Bone marrow (tissue), 2 donors: ENCODE results near the gene CELF4.

Experiments used
- DNase-seq, 2 donors: peaks; one replicate each; lab custom pipeline; 2025; lab: John Stamatoyannopoulos, UW

Gene CELF4

GRCh38 chr18:37284260-37284659 is 281.3 kb downstream of the CELF4 start:
- no peak for DNase-seq

GRCh38 chr18:37282386-37283037 is 283.1 kb downstream of the CELF4 start:
- no peak for DNase-seq

- DNase-seq, result no peak
Observed at GRCh38 chr18:37280701-37281393, 284.8 kb downstream of the CELF4 start.

- DNase-seq, result no peak
Observed at GRCh38 chr18:37277804-37278203, 287.8 kb downstream of the CELF4 start.

- no peak for DNase-seq
Observed at GRCh38 chr18:37276111-37276890, 289.3 kb downstream of the CELF4 start.

- no peak for DNase-seq
Observed at GRCh38 chr18:37275237-37275741, 290.3 kb downstream of the CELF4 start.

GRCh38 chr18:37274309-37275236 is 291.0 kb downstream of the CELF4 start:
- no peak for DNase-seq

GRCh38 chr18:37272841-37273240 is 292.8 kb downstream of the CELF4 start:
- no peak for DNase-seq

- no peak for DNase-seq
Observed at GRCh38 chr18:37272226-37272625, 293.4 kb downstream of the CELF4 start.

GRCh38 chr18:37270666-37271052 is 294.9 kb downstream of the CELF4 start:
- no peak for DNase-seq

GRCh38 chr18:37270038-37270665 is 295.4 kb downstream of the CELF4 start:
- DNase-seq, result no peak

GRCh38 chr18:37266290-37266689 is 299.3 kb downstream of the CELF4 start:
- no peak for DNase-seq

- no peak for DNase-seq
Observed at GRCh38 chr18:37265382-37265781, 300.2 kb downstream of the CELF4 start.

GRCh38 chr18:37264956-37265355 is 300.6 kb downstream of the CELF4 start:
- no peak for DNase-seq

- DNase-seq, result no peak
Observed at GRCh38 chr18:37261988-37262387, 303.6 kb downstream of the CELF4 start.

- no peak for DNase-seq
Observed at GRCh38 chr18:37261246-37261840, 304.3 kb downstream of the CELF4 start.

- no peak for DNase-seq
Observed at GRCh38 chr18:37260367-37261093, 305.1 kb downstream of the CELF4 start.

GRCh38 chr18:37259711-37260110 is 305.9 kb downstream of the CELF4 start:
- DNase-seq, result no peak

GRCh38 chr18:37258819-37259218 is 306.8 kb downstream of the CELF4 start:
- DNase-seq, result no peak

- no peak for DNase-seq
Observed at GRCh38 chr18:37258131-37258530, 307.5 kb downstream of the CELF4 start.
